Loucy (cell line): ENCODE results near the gene UNC13C.

Experiments
- EZH2phosphoT487 ChIP-seq: fragments of 200-600 bp; IDR thresholded peaks from 2 replicates; pipeline ENCODE4 v1.6.1; 2018; ENCODE audit warnings: antibody characterized with exemption, mild to moderate bottlenecking, moderate library complexity, borderline replicate concordance
- TF ChIP-seq, protein P1 (sequence below): fragments of 200-600 bp; sonication (generic); conservative IDR thresholded peaks from 2 replicates; pipeline ENCODE4 v1.5.1; 2014; ENCODE audit warnings: mild to moderate bottlenecking, antibody characterized with exemption, low read length

DNA sequence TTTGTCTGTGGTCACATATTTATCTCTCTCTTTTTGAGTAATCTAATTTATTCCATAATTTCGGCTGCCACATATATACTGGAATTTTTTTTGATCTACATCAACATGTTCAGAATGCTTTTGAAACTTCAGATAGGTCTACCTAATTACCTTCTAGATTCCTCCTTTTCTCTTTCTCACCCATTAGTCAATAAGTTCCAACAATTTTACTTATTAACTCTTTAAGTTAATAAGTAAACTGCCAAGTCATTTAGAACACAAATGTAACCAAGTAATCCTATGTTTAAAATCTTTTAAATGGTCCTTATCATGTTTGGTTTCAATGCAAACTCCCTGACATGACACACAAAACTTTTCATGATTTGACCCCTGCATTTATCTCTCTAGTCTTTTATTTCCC is 410.5 kb downstream of the UNC13C start:
- TF ChIP-seq, protein P1, sequence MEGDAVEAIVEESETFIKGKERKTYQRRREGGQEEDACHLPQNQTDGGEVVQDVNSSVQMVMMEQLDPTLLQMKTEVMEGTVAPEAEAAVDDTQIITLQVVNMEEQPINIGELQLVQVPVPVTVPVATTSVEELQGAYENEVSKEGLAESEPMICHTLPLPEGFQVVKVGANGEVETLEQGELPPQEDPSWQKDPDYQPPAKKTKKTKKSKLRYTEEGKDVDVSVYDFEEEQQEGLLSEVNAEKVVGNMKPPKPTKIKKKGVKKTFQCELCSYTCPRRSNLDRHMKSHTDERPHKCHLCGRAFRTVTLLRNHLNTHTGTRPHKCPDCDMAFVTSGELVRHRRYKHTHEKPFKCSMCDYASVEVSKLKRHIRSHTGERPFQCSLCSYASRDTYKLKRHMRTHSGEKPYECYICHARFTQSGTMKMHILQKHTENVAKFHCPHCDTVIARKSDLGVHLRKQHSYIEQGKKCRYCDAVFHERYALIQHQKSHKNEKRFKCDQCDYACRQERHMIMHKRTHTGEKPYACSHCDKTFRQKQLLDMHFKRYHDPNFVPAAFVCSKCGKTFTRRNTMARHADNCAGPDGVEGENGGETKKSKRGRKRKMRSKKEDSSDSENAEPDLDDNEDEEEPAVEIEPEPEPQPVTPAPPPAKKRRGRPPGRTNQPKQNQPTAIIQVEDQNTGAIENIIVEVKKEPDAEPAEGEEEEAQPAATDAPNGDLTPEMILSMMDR: no peak
- TF ChIP-seq EZH2phosphoT487: no peak
